Epithelial cell of proximal tubule (primary cell): ENCODE measurements around the gene NHS. TPM values are rescaled to one million over a fixed set of nuclear protein-coding genes. Genes with fewer than 3 reads are reported as not detected.
"Not testable (repeated sequence)": the region's sequence is repeated elsewhere in the genome, so short reads cannot be mapped to it uniquely, and the experiment has no call there.

ENCODE experiments used
- DNase-seq: peaks from one replicate; pipeline ENCODE4 v3.0.0-alpha.2; 2011; ENCODE audit warnings: low read depth
- H3K4me3 ChIP-seq: 2 replicates; pipeline ENCODE4 v1.5.1; 2011; ENCODE audit warnings: low read depth, mild to moderate bottlenecking, low read length
- total RNA-seq: library from RNA; depleted of rRNA; stranded (reverse); fragments of >200 nt; gene quantifications from 2 replicates; pipeline ENCODE4 v1.2.3, GENCODE V29; 2015
- TF ChIP-seq, protein P1 (sequence below): conservative IDR thresholded peaks from 2 replicates; pipeline ENCODE4 v1.5.1; 2012; ENCODE audit warnings: low read depth, mild to moderate bottlenecking, low read length

NHS gene
- total RNA-seq, 1 donor from 2014 or later = 7.6 TPM

- H3K4me3 ChIP-seq = no peak overlapping the region
- no peak for DNase-seq
- TF ChIP-seq, protein P1, sequence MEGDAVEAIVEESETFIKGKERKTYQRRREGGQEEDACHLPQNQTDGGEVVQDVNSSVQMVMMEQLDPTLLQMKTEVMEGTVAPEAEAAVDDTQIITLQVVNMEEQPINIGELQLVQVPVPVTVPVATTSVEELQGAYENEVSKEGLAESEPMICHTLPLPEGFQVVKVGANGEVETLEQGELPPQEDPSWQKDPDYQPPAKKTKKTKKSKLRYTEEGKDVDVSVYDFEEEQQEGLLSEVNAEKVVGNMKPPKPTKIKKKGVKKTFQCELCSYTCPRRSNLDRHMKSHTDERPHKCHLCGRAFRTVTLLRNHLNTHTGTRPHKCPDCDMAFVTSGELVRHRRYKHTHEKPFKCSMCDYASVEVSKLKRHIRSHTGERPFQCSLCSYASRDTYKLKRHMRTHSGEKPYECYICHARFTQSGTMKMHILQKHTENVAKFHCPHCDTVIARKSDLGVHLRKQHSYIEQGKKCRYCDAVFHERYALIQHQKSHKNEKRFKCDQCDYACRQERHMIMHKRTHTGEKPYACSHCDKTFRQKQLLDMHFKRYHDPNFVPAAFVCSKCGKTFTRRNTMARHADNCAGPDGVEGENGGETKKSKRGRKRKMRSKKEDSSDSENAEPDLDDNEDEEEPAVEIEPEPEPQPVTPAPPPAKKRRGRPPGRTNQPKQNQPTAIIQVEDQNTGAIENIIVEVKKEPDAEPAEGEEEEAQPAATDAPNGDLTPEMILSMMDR = no peak
Measured at GRCh38 chrX:17441965-17442364, 67.0 kb downstream of the NHS start.

- TF ChIP-seq, protein P1 = no peak
- no peak for DNase-seq
- no peak overlapping the region for H3K4me3 ChIP-seq
Measured at GRCh38 chrX:17442898-17443297, 67.9 kb downstream of the NHS start.

DNA sequence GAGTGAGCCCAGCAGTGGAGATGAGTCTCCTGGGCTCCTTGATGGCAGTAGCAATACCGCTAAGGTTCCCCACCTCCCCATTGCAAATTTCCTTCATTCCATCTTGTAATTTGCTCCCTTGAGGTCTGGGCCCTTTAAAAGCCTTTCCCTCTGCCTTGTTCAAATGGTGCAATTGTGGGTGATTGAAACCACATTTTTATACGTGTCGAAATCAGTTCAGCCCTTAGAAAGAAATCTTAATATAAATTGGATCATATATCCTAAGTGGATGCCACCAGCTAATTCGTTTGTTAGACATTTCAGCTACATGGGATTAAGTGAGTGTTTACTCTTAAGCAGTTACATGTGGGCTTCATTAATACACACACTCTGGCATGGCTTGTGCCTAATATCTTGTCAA lies 68.6 kb downstream of the NHS start:
- no peak for DNase-seq
- TF ChIP-seq, protein P1 = no peak
- H3K4me3 ChIP-seq = no peak overlapping the region

DNA sequence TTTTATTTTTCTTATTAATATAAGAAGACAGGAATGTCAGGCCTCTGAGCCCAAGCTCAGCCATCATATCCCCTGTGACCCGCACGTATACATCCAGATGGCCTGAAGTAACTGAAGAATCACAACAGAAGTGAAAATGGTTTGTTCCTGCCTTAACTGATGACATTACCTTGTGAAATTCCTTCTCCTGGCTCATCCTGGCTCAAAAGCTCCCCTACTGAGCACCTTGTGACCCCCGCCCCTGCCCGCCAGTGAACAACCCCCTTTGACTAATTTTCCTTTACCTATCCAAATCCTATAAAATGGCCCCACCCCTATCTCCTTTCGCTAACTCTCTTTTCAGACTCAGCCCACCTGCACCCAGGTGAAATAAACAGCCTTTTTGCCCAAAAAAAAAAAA lies 71.3 kb downstream of the NHS start:
- not testable (repeated sequence) for DNase-seq

DNA sequence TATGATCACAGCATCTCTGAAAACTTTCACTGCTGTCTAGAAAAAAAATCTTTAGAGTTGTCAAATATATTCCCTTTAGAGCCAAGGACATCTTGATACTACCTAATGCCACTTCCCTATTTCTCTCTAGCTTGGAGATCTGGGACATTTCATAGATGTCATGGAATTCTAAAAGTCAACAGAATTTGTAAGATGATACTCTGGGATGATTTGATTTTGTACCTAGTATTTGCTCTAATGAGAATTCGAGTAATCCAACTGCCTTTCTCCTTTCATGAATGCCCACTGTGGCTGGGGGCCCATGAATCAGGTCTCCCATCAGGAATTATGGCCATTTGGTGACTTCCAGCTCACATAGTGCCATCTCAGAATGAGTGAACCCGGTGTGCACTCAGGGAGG lies 73.2 kb downstream of the NHS start:
- TF ChIP-seq, protein P1 = no peak
- H3K4me3 ChIP-seq = no peak overlapping the region
- DNase-seq = no peak

More for the DNA sequence above, 71.3 kb downstream of the NHS start:
- not testable (repeated sequence) for H3K4me3 ChIP-seq

DNA sequence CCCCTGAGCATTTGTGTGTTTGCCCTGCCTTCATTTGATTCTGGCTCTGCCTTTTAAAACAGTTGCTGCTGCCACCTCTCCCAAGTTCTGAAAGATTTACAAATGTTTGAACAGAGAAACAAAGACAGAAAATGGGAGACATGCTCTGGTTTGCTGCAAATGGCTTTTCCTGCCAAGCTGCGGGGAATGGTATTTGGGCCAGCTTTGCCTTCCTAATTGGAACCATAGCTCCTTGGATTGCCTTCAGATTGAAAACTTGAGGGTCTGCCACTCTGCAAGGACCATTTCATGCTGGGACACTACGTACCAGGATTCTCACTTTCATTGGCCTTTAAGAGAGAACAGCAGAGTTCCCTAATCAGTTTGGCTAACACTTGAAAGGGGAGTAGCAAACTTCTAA lies 74.9 kb downstream of the NHS start:
- no peak overlapping the region for H3K4me3 ChIP-seq
- no peak for DNase-seq
- TF ChIP-seq, protein P1 = no peak

GRCh38 chrX:17453788-17454187 lies 78.8 kb downstream of the NHS start:
- TF ChIP-seq, protein P1 = no peak
- no peak overlapping the region for H3K4me3 ChIP-seq
- no peak for DNase-seq

DNA sequence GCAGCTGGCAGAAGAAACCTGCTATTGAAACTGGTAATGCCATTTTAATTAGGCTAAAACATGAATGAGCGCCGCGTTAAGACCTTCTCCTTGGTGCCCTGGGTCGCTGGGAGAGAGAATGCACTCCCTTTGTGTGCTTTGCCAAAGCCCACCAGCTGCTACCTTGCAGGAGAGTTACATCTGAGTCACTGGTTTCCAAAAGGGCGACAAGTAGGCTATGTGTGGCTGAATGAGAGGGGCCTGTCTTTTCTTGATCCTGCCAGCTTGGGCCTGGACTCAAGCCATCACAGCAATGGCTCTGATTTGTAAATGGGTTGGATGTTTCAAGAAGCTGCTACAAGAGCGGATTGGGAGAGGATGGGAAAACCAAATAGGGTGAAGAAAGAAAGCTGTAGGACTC lies 81.5 kb downstream of the NHS start:
- TF ChIP-seq, protein P1 = no peak
- H3K4me3 ChIP-seq = no peak overlapping the region

More for the DNA sequence above, 81.5 kb downstream of the NHS start:
- DNase-seq = no peak
